Measurements from ENCODE around the gene HSFX1. TPM values are rescaled to one million over a fixed set of nuclear protein-coding genes. Genes with fewer than 3 reads are reported as not detected.

HSFX1 gene
- total and polyA plus RNA-seq, 2 donors (not counting 1 experiment from before 2014, with no cell fraction given) = 0.27 to 0.66 TPM

DNA sequence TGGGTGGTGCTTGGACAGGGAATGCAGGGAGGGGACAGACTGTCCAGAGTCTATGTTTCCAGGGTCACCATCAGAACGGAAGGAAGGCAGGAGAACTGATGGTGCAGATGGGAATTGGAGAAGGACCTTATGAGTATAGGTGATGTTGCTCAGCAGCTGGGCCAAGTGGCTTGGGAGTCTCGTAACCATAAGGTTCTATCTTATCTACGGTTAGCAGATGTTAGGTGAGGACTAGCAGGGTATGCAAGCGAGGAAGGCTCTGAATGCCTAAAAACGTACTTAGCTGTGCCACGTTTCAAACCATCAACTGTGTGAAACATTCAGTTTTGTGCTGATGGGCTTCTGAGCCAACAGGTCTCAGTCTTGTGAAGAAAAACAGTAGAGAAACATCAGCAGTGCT lies 30.2 kb downstream of the HSFX1 start:
- TF ChIP-seq CTCF (conservative IDR thresholded peaks at IDR 0.05 in 1 of 2, IDR thresholded peaks at IDR 0.05 in 1 of 2; ENCODE audit: low read depth in 1 of 2, low read length in 2 of 2) (no peak), EZH2 (IDR thresholded peaks at IDR 0.05; ENCODE audit: low read length, missing control alignments) (no peak)
- Histone ChIP-seq H3K36me3 (ENCODE audit: control insufficient read depth, insufficient read depth, low read length) (no peaks in the 10 kb centered on the region), H3K27me3 (ENCODE audit: control insufficient read depth, insufficient read depth, low read length) (no peaks in the 10 kb centered on the region), H2AFZ (ENCODE audit: low read length) (no peak overlapping the region), H3K27ac (ENCODE audit: insufficient read depth, low read length) (no peak overlapping the region), H4K20me1 (ENCODE audit: control insufficient read depth, extremely low read depth, insufficient read depth, low read length) (no peaks in the 10 kb centered on the region), H3K9me3 (ENCODE audit: control insufficient read depth, insufficient read depth, low read depth, low read length) (no peaks in the 10 kb centered on the region), H3K4me3 (replicated peaks in 1 of 4; ENCODE audit: control extremely low read depth in 1 of 4, insufficient read depth in 1 of 4, low read depth in 3 of 4, low read length in 4 of 4) (no peak overlapping the region), H3K9ac (ENCODE audit: insufficient read depth, low read length) (no peak overlapping the region), H3K4me2 (ENCODE audit: extremely low read depth, insufficient read depth, low read length) (no peak overlapping the region), H3K4me1 (ENCODE audit: control insufficient read depth, extremely low read depth, insufficient read depth, low read length) (no peaks in the 10 kb centered on the region), H3K79me2 (ENCODE audit: control insufficient read depth, insufficient read depth, low read length) (no peaks in the 10 kb centered on the region)
- no peak for DNase-seq (ENCODE audit: low read depth in 2 of 2)

- H3K27ac ChIP-seq (ENCODE audit: insufficient read depth, low read length) = no peak overlapping the region
- H3K79me2 ChIP-seq (ENCODE audit: control insufficient read depth, insufficient read depth, low read length) = no peaks in the 10 kb centered on the region
- no peaks in the 10 kb centered on the region for H3K27me3 ChIP-seq (ENCODE audit: control insufficient read depth, insufficient read depth, low read length)
- H3K4me2 ChIP-seq (ENCODE audit: extremely low read depth, insufficient read depth, low read length) = no peak overlapping the region
- H3K9ac ChIP-seq (ENCODE audit: insufficient read depth, low read length) = no peak overlapping the region
- no peaks in the 10 kb centered on the region for H3K36me3 ChIP-seq (ENCODE audit: control insufficient read depth, insufficient read depth, low read length)
- no peak overlapping the region for H3K4me3 ChIP-seq (replicated peaks in 1 of 4; ENCODE audit: control extremely low read depth in 1 of 4, insufficient read depth in 1 of 4, low read depth in 3 of 4, low read length in 4 of 4)
- TF ChIP-seq CTCF (conservative IDR thresholded peaks at IDR 0.05 in 1 of 2, IDR thresholded peaks at IDR 0.05 in 1 of 2; ENCODE audit: low read depth in 1 of 2, low read length in 2 of 2) = no peak
- no peak for DNase-seq (ENCODE audit: low read depth in 2 of 2)
- H4K20me1 ChIP-seq (ENCODE audit: control insufficient read depth, extremely low read depth, insufficient read depth, low read length) = no peaks in the 10 kb centered on the region
- no peaks in the 10 kb centered on the region for H3K4me1 ChIP-seq (ENCODE audit: control insufficient read depth, extremely low read depth, insufficient read depth, low read length)
- no peak overlapping the region for H2AFZ ChIP-seq (ENCODE audit: low read length)
- H3K9me3 ChIP-seq (ENCODE audit: control insufficient read depth, insufficient read depth, low read depth, low read length) = no peaks in the 10 kb centered on the region
These were observed 34.0 kb downstream of the HSFX1 start for GRCh38 chrX:149807747-149808458.

DNA sequence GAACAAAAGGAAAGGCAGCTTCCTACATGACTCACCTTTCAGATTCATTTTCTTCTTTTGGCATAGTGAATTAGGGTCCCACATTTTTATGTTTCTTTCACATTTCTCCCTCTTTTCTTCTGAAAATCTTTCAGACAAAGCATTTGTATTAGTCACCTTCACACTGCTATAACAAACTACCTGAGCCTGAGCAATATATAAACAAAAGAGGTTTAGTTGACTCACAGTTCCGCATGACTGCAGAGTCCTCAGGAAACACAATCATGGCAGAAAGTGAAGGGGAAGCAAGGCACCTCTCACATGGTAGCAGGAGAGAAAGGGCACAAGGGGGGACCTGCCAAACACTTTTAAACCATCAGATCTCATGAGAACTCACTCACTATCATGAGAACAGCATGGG lies 44.8 kb downstream of the HSFX1 start:
- no peak overlapping the region for H3K4me2 ChIP-seq (ENCODE audit: extremely low read depth, insufficient read depth, low read length)
- H3K27ac ChIP-seq (ENCODE audit: insufficient read depth, low read length) = no peak overlapping the region
- H2AFZ ChIP-seq (ENCODE audit: low read length) = no peak overlapping the region
- H3K9me3 ChIP-seq (ENCODE audit: control insufficient read depth, insufficient read depth, low read depth, low read length) = no peaks in the 10 kb centered on the region
- peak in 1 of 2 donors; percentile 20 for DNase-seq (ENCODE audit: low read depth in 2 of 2)
- no peaks in the 10 kb centered on the region for H3K4me1 ChIP-seq (ENCODE audit: control insufficient read depth, extremely low read depth, insufficient read depth, low read length)
- no peaks in the 10 kb centered on the region for H3K27me3 ChIP-seq (ENCODE audit: control insufficient read depth, insufficient read depth, low read length)
- no peak overlapping the region for H3K9ac ChIP-seq (ENCODE audit: insufficient read depth, low read length)
- no peak overlapping the region for H3K4me3 ChIP-seq (replicated peaks in 1 of 4; ENCODE audit: control extremely low read depth in 1 of 4, insufficient read depth in 1 of 4, low read depth in 3 of 4, low read length in 4 of 4)
- H4K20me1 ChIP-seq (ENCODE audit: control insufficient read depth, extremely low read depth, insufficient read depth, low read length) = no peaks in the 10 kb centered on the region
- TF ChIP-seq EZH2 (IDR thresholded peaks at IDR 0.05; ENCODE audit: low read length, missing control alignments) = no peak
- no peak for TF ChIP-seq CTCF (conservative IDR thresholded peaks at IDR 0.05 in 1 of 2, IDR thresholded peaks at IDR 0.05 in 1 of 2; ENCODE audit: low read depth in 1 of 2, low read length in 2 of 2)
- no peaks in the 10 kb centered on the region for H3K79me2 ChIP-seq (ENCODE audit: control insufficient read depth, insufficient read depth, low read length)
- H3K36me3 ChIP-seq (ENCODE audit: control insufficient read depth, insufficient read depth, low read length) = no peaks in the 10 kb centered on the region
